HG03432 (cell line): Measurements from ENCODE around the gene CREG1.
"Not testable (repeated sequence)": the region's sequence is repeated elsewhere in the genome, so short reads cannot be mapped to it uniquely, and the experiment has no call there.

Source experiments
- ATAC-seq: cut with Tn5 transposase; IDR thresholded peaks from one replicate; pipeline ENCODE4 v1.9.1; 2021; ENCODE audit warnings: mild to moderate bottlenecking, moderate library complexity; ENCODE audit not compliant: unreplicated experiment

Gene CREG1

DNA sequence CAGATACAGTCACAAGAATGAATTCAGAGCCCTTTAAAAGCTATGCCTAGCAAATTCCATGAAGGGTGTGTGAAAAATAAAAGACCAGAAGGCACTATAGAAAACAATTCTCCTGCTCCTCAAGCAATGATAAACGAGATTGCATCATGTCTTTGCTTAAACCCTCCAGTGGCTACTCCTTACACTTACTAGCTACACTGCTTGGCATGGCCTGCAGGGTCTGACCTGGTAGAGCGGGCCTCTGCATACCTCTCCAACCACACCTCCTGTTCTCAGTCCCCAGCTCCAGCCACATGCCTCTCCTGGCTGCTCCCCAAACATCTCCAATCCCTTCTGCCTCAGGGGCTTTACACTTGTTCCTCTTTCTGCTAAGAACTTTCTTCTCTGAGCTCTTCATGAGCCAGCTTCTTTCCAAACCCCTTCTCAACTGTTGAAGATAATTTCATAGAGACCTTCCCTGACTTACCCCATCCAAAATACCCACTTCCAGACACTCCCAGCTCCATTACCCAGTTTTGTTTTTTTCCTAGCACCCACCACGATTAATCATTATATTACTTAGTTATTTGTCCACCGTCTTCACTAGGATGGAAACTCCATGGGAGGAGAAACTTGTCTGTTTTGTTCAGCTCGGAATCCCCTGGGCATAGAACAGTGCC, 11.2 kb upstream of the CREG1 start:
- no peak for ATAC-seq

DNA sequence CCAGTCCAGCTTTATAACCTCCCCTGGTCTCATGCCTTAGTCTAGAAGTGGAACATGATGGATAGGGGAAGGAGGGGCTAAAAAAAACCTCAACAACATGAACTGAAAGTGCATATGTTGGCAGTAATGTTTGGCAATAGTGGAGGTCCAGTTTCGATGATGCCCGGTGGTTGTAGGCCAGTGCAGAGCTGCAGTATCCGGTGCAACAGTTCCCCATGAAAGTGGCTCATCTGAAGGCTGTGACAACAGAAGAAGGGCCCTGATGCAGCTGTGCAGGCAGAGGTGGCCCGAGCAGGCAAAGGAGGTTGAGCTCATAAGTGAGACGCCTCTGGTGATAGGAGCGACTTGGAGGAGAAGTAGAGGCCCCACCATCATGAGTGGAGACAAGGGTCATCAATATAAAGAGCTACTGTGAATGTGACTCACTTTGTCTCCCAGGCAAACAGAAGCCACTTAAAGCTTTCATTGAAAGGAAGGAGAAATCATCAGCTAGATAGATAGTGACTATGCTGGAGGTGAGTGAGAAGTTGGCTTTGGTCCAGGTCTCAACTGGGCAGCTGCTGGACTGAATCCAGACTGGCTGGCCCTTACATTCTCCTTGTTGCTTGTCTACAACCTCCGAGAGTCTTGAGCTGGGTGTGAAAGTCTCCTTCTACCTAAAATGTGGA, 10.2 kb upstream of the CREG1 start:
- ATAC-seq: no peak

DNA sequence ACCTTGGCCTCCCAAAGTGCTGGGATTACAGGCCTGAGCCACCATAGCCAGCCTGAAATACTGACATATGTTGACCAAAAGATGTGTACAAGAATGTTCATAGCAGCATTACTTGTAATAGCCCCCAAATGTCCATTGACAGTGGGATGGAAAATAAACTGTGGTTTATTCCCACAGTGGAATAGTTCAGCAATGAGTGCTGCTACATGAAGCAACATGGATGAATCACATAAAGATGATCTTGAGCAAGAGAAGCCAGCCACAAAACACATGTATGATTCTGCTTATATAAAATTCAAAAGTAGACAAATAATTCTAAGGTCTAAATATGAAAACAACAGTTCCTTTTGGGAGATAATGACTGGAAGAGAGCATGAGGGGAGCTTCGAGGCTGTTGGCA, 9.1 kb upstream of the CREG1 start:
- ATAC-seq: no peak

DNA sequence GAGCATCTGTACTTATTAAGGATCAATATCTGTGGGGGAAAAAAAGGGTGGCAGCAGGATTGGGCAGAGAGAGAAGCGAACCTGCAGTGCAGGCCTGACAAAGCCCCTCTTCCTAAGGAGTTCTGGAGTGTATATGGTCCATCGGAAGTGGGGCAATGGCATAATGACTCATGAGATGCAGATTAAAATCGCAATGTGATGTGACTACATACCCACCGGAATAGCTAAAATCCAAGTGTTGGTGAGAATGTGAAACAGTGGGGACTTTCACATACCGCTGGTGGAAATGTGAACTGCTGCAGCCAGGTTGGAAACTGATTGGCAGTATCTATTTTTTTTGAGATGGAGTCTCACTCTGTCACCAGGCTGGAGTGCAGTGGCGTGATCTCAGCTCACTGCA, 8.2 kb upstream of the CREG1 start:
- no peak for ATAC-seq

DNA sequence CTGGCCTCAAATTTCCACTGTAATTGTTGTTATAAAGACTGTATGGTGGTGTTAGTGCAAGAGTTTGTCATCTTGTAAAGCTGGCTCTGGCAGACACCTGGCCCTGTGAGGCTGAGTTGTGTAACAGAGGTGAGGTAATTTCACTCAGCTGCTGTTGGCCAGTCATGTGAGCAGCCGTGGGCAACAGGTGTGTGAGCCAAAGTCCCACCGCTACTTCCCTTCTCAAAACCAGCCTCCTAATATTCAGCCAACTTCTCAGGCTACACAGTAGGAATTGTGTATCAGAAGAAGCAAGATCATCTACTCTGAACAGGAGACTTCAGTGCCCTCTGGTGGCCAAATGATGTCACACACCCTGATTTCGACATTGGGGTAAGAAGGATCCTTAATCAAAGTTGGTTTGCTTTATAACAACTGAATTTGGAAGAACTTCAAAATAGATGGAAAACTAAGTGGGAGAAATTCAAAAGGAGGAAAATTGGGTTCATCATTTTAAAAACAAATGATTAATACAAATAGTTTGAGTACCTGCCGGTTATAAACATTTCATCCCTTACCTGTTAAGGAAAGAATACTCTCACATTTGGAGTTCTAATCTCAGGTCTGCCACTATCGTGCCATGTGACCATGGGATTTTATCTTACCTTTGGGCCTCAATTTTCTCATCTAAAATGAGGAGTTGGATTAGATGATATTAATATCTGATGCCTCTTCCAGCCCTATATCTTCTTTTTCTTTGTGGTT, 2.6 kb upstream of the CREG1 start:
- peak; percentile 25 for ATAC-seq

DNA sequence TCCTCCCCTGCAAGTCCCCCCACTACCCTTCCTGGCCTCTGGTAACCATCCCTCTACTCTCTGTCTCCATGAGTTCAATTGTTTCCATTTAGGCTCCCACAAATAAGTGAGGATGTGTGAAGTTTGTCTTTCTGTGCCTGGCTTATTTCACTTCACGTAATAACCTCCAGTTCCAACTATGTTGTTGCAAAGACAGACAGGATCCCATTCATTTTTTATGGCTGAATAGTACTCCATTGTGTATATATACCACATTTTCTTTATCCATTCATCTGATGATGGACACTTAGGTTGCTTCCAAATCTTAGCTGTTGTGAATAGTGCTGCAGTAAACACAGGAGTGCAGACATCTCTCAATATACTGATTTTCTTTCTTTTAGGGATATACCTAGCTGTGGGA, 1.5 kb upstream of the CREG1 start:
- not testable (repeated sequence) for ATAC-seq

DNA sequence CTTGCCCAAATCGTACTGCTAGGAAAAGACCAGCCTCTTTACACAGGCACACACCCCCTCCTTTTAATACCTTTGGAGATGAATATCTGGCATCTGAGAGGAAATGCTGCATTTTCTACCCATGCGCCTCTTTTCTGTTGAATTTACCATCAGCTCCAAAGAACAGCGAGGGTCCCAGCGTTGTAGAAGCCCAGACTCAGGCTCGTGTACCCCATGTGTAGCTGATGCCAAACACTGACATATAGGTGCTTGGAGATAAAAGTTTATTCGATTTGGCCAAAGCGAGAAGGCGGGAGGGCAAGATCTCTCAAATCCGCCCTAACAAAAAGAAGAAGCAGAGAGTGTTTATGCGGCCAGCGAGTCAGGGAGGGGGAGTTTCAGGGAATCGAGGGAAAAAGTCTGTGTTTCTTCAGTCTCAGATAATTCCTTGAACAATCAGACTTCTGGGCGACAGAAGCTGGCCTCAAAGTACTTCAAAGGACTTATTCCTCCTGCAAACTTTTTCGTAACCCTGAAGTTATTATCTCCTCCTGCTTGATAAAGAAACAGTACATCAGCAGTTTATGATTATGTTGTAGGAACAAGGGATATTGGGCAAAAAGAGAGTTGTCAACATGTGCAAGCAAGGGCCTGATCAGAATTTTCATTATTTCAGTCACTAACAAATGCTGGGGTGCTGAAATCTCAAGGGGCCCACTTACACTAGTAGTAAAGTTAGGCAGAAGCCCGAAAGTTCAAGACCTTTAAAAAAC, 642 bp upstream of the CREG1 start:
- ATAC-seq: peak; percentile 19

DNA sequence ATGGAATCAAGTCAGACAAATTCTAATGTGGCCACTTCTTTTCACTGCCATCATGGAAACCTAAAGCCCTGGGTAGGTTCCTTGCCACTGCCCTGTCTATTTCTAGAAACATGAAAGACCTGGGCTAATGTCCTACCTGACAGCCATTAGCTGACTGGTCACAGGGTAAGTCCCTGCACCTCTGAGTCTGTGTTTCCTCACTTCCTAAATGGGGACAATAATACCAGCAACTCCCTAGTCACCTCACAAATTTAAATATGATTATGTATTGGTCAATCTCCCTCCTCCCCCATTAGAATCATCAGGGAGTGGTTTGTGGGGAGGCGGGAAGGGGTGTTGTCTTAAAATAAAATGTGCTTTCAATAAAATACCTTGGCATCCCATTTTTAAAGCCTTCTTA, 2.2 kb downstream of the CREG1 start:
- ATAC-seq: no peak

DNA sequence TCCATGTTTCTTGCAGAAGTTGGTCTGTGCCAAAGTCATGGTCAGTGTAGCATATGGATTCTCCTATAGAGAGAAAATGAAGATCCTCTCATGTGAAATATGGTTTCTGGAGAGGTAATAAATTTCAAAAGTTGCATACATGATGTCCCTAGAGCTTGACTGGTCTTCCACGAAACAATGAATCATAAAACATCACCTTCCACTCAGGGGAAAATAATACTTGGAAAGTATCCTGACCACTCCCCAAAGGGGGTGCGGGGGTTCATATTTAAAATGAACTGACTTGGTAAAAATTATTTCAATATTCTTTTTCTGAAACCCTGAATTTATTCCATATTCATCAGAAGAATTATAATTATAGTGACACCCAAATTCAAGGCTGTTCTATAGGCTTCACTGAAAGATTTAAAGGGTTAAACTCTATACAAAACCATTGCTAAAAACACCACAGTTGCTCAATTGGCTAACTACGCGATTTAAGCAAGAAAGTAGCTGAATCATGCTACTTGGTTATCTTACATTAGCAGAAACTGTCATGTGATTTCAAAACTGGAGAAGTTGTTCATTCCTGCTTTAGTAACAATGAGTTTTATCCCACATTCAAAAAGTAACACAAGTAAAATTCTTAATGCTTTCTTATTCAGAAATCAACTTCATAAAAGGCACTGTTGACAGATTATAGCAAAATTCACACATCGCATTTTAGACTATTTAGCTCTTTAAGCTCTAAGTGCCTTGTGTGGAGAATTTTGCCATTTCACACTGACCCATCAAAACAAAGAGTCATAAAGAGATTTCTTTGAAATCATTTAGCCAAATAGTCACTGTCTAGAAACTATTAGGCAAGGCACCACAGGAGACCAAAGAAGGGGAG, 5.3 kb downstream of the CREG1 start:
- no peak for ATAC-seq

DNA sequence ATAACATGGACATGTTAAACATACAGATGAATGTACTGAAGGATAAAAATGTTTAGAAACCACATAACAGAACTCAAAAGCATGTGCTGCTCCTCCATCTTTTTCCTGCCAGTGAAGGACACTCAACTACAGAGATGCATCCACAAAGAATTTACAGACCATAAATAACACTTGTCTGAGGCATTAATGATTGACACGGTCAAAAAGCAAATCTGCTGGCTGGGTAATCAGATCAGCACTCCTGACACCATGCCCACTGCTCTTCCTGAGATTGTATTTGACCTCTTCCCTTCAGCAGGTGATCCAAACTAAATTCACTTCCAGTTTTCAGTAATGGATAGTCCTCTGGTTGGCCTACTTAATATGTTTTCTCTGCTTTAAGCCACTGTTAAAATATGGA, 6.6 kb downstream of the CREG1 start:
- no peak for ATAC-seq

DNA sequence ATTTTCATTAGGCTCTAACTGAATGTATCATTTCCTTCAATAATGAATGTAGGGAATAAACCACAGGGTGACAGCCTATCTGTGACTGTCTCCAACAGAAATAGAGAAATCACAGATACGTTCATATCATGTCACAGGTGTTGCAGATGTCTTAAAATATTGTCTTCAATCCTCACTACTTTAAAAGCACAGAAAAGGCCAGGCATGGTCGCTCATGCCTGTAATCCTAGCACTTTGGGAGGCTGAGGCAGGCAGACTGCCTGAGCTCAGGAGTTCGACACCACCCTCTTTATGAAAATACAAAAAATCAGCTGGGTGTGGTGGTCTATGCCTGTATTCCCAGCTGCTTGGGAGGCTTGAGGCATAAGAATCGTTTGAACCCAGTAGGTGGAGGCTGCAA, 8.2 kb downstream of the CREG1 start:
- ATAC-seq: no peak

DNA sequence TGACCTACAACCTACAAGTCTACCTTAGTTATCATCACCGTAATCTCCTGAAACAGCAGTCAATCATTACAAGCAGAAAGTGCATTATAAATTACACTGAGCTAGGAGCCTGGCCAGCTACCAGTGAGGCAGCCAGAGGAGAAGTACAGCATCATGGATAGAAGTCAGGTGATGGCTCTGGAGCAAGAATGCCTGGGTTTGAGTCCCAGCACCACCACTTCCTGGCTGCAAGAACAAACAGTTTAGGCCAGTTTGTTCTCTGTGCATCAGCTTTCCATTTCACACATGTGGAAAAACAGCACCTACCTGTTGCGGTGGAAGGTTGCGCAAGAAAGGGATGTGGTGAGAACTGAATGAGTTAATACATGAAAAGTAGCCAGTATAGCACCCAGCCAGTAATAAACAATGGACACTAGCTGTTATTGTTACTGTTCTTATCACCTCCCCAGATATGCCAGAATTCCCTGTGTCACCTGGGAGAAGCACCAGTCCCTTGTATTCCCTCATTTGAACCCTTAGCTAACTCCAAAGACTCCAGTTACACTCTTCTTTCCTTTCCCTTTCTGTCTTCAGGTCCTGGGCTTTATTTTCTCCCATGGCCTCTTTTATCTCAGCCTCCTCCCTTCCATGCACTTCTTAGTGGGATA, 9.0 kb downstream of the CREG1 start:
- ATAC-seq: no peak

DNA sequence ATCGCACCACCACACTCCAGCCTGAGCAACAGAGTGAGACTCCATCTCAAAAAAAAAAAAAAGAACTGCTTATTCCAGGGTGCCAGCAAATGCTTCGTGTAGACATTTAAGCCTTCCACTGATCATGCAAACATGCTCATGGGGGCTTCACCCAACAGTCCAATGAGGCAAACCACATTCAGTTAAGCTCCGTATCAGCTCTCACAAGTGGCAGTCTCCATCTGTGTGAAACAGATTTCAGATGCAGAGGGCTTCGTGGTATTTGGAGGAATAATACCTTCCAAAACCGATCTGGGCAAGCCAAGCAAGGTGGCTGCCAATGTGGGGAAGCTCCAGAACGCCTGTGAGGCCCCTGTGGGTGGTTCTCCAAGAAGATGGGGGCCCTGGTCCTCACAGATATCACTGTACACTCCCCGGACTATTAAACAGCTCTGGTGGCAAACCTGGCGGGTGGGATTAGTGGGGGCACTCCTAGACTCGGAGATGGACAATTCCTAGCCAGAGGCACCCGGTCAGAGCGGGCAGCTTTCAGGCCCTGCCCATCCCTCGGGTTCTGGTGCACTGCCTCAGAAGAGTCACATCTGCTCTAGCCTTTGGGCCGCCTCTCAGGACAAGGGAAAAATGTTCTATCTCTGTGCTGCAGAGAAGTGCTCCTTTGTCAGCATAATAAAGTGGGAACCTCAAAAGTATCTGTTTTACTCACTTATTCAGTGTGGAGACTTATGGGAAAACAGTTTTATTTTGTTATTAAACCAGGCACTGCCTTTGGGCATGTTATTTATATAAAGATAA, 10.2 kb downstream of the CREG1 start:
- no peak for ATAC-seq

DNA sequence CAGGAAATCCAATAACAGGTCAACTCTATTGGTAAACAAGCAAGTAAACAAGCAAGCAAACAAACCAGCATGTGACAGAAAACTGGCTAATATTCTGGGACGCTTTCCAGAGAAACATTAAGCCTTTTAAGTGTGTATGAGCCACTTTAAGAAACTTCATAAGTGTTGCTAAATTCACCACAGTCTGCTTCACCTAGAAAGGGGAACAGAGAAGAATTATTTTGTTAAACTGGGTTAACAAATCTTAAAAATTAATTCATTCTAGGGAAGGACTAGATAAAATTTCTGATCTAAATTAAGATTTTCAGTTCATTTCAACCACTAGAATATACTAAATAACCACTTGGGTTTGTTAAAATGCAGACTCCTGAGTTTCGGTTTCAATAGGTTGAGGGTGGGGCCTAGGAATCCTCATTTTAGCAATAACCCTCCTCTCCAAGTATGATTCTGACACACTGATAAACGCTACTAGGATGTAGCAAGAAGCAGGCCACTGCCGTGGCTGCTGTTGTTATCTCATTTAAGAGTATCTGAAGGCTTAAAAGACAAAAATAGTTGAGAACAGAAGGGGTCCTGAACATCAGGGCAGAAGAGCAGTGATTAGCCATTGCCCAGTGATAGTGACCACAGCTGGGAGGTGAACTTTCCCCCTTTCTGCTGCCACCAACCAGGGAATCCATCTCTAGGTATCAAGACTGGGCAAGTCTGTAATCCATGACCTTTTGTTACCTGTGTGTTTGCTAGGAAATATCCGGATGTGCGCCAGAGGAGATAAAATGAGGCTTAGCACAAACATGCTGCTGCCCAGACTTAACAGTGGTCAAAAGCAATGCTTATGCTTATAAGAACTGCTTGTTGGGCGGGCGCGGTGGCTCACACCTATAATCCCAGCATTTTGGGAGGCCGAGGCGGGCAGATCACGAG, 11.2 kb downstream of the CREG1 start:
- ATAC-seq: no peak

DNA sequence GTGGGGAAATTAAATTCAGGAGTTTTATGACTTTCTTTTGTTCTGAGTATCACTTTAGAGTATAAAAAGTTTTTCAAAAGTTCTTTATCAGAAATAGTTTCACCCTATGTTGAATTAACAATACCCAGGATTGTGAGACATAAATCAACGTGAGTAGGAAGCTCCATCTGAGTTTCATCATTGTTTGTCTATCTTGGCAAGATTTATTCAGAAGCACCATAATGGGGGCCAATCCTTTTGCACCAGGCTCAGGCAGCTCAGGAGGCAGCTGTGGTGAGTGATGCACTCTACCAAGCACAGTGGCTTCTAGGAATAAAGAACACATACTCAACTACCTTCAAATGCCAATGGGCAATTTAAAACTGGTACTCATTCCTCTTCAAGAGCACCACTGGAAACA, 12.0 kb downstream of the CREG1 start:
- ATAC-seq: no peak

DNA sequence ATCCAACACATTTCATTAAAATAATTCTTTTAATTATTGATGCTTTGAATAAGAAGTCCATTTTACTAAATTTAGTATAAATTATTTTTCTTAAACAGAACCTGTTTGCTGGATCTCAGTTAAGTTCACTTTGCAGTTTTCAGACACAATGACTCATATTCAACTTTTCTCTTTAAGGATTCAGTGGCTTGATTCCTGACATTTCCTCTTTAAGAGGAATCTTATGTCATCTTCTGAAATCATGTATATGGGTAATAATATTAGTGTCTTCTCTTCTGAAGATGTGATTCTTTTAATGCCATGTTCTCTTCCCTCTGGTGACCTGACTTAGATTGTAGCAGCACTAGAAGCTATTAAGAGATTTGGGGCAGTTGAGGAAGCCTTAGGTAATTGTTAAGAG, 12.6 kb downstream of the CREG1 start:
- ATAC-seq: no peak

DNA sequence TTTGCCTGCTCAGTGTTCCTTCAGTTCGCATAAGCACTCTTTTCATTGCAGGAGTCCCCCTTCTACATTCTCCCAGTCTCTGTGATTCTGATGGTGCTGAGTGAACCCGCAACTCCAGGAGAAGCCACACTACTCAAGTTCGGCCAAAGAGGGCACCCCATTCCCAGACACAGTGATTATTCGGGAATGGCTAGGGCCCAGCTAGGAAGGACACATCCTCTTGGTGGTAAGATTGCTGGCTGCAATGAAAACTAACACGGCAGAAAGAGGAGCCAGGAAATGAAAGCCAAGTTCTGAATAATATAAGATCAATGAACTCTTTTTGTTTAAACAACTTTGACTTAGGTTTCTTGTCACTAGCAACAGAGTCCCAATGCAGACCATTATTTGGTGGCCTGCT, 14.9 kb downstream of the CREG1 start:
- no peak for ATAC-seq

DNA sequence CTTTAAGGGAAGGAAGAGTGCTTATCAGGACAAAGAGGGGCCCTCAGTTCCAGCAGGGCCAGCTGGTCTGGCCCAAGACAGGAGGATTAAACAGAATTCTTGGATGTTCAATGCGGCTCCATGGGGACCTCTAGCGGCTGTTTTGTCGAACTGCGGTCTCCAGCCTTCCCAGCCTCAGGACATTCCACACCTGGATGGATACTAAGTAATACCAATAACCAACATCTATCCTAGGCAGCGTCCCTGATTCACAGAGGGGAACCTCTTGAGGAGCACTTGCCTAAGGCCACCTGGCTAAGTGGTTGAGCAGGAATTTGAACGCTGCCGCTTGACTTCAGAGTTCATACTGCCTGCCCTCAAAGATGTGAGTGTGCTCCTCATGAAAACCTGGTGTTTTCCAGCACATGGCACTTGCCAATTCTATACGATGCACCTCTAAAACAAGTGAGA, 19.7 kb downstream of the CREG1 start:
- no peak for ATAC-seq
